IMR-90 (cell line): ENCODE measurements around the gene SSR4. TPM values are rescaled to one million over a fixed set of nuclear protein-coding genes. Genes with fewer than 3 reads are reported as not detected.

Experiments
- ATAC-seq: fragments of 200-7000 bp; cut with Tn5 transposase; 2 replicates; pipeline ENCODE4 v1.9.1; 2020; ENCODE audit warnings: low read depth, mild to moderate bottlenecking, moderate library complexity
- BruUV-seq: library from RNA; stranded (reverse); fragments of 400-500 nt; replicated peaks from 2 replicates; lab custom pipeline; 2021; lab: Mats Ljungman, UMichigan
- CTCF ChIA-PET: fragments of 300-600 bp; formaldehyde crosslinking; extraction: SDS; loops from one replicate; lab custom pipeline; 2021; ENCODE audit warnings: antibody characterized with exemption; lab: Yijun Ruan, JAX
- POLR2A ChIA-PET: fragments of 300-600 bp; sonication (Branson Sonifier 250); formaldehyde crosslinking; loops from one replicate; lab custom pipeline; 2022; ENCODE audit warnings: antibody characterized with exemption; ENCODE audit not compliant: unreplicated experiment; lab: Charles Lee
- DNase-seq: peaks from one replicate; pipeline ENCODE4 v3.0.0; 2013
- H2AFZ ChIP-seq: replicated peaks from 2 replicates; pipeline ENCODE3; 2013; ENCODE audit warnings: low read length, mild to moderate bottlenecking; ENCODE audit not compliant: poor library complexity
- H2AK5ac ChIP-seq: 2 replicates; pipeline ENCODE4 v1.6.1; 2013; ENCODE audit warnings: low read depth, low read length, inconsistent platforms
- H2AK9ac ChIP-seq: replicated peaks from 2 replicates; pipeline ENCODE3; 2013; ENCODE audit warnings: mild to moderate bottlenecking, low read depth, low read length, moderate library complexity; ENCODE audit not compliant: poor library complexity
- H2BK120ac ChIP-seq: 2 replicates; pipeline ENCODE4 v1.6.1; 2013; ENCODE audit warnings: low read depth, low read length, inconsistent platforms
- H2BK15ac ChIP-seq: 3 replicates; pipeline ENCODE4 v1.6.1; 2013; ENCODE audit warnings: low read depth, low read length, inconsistent platforms
- H2BK20ac ChIP-seq: 2 replicates; pipeline ENCODE4 v1.6.1; 2013; ENCODE audit warnings: low read depth, mild to moderate bottlenecking, inconsistent platforms, low read length, moderate library complexity
- H2BK5ac ChIP-seq: 2 replicates; pipeline ENCODE4 v1.6.1; 2013; ENCODE audit warnings: mild to moderate bottlenecking, low read depth, low read length, inconsistent platforms; ENCODE audit not compliant: poor library complexity, severe bottlenecking
- H3K14ac ChIP-seq: replicated peaks from 2 replicates; pipeline ENCODE4 v1.6.1; 2013; ENCODE audit warnings: low read depth, low read length, inconsistent platforms
- H3K18ac ChIP-seq: 2 replicates; pipeline ENCODE4 v1.6.1; 2013; ENCODE audit warnings: low read depth, low read length, control low read depth
- H3K23ac ChIP-seq: 2 replicates; pipeline ENCODE4 v1.6.1; 2013; ENCODE audit warnings: low read depth, low read length, inconsistent platforms
- H3K27ac ChIP-seq: 2 replicates; pipeline ENCODE4 v1.5.1; 2013; ENCODE audit warnings: mild to moderate bottlenecking, control low read depth, low read length; ENCODE audit not compliant: insufficient read depth
- H3K27me3 ChIP-seq: 2 replicates; pipeline ENCODE4 v1.6.1; 2013; ENCODE audit warnings: low read length; ENCODE audit not compliant: control insufficient read depth, insufficient read depth
- H3K36me3 ChIP-seq: 2 replicates; pipeline ENCODE4 v1.6.1; 2013; ENCODE audit warnings: low read length, mixed read lengths; ENCODE audit not compliant: control insufficient read depth, insufficient read depth
- H3K4ac ChIP-seq: 2 replicates; pipeline ENCODE4 v1.6.1; 2013; ENCODE audit warnings: low read depth, low read length, inconsistent platforms
- H3K4me1 ChIP-seq: 2 replicates; pipeline ENCODE4 v1.6.1; 2013; ENCODE audit warnings: low read length, mixed read lengths; ENCODE audit not compliant: control insufficient read depth, insufficient read depth
- H3K4me2 ChIP-seq: 2 replicates; pipeline ENCODE4 v1.6.1; 2013; ENCODE audit warnings: low read depth, mild to moderate bottlenecking, control low read depth, low read length, moderate library complexity
- H3K4me3 ChIP-seq: 2 replicates; pipeline ENCODE4 v1.5.1; 2013; ENCODE audit warnings: low read depth, mild to moderate bottlenecking, control low read depth, low read length, moderate library complexity; ENCODE audit not compliant: insufficient read depth
- H3K56ac ChIP-seq: 2 replicates; pipeline ENCODE4 v1.6.1; 2013; ENCODE audit warnings: low read length, inconsistent platforms; ENCODE audit not compliant: insufficient read depth; ENCODE audit errors: extremely low read depth
- H3K79me1 ChIP-seq, 2 experiments: 2 replicates each; pipeline ENCODE4 v1.6.1; 2013; ENCODE audit warnings: low read length in 2 of 2, inconsistent platforms in 1 of 2, low read depth in 1 of 2
- H3K9ac ChIP-seq: 2 replicates; pipeline ENCODE4 v1.6.1; 2013; ENCODE audit warnings: low read depth, low read length, control low read depth
- H3K9me1 ChIP-seq: 2 replicates; pipeline ENCODE4 v1.6.1; 2013; ENCODE audit warnings: low read length, inconsistent platforms; ENCODE audit not compliant: insufficient read depth
- H3K9me3 ChIP-seq: 2 replicates; pipeline ENCODE4 v1.6.1; 2013; ENCODE audit warnings: low read length; ENCODE audit not compliant: control insufficient read depth, insufficient read depth
- H4K20me1 ChIP-seq: 2 replicates; pipeline ENCODE4 v1.6.1; 2013; ENCODE audit warnings: low read length, inconsistent platforms; ENCODE audit not compliant: insufficient read depth
- H4K5ac ChIP-seq: 2 replicates; pipeline ENCODE4 v1.6.1; 2013; ENCODE audit warnings: mild to moderate bottlenecking, low read depth, low read length, control low read depth
- H4K8ac ChIP-seq, 2 experiments: 2 replicates each; pipeline ENCODE4 v1.6.1; 2013; ENCODE audit warnings: low read depth in 2 of 2, low read length in 2 of 2, control low read depth in 1 of 2, inconsistent platforms in 1 of 2
- H4K91ac ChIP-seq: 2 replicates; pipeline ENCODE4 v1.6.1; 2013; ENCODE audit warnings: low read depth, low read length, inconsistent platforms; ENCODE audit not compliant: insufficient read depth
- BHLHE40 ChIP-seq: fragments of 150-350 bp; IDR thresholded peaks from 2 replicates; pipeline ENCODE4 v1.6.1; 2016; ENCODE audit warnings: mild to moderate bottlenecking, low read depth, low read length
- CEBPB ChIP-seq: IDR thresholded peaks from 2 replicates; pipeline ENCODE4 v1.6.1; 2012; ENCODE audit warnings: low read depth, low read length, improper control_type of control experiment
- CHD1 ChIP-seq: IDR thresholded peaks from 2 replicates; pipeline ENCODE4 v1.6.1; 2012; ENCODE audit warnings: low read depth, low read length, improper control_type of control experiment
- CTCF ChIP-seq: conservative IDR thresholded peaks from 2 replicates; pipeline ENCODE4 v1.5.1; 2012; ENCODE audit warnings: mild to moderate bottlenecking, low read depth, low read length, improper control_type of control experiment
- ELK1 ChIP-seq: fragments of 150-350 bp; IDR thresholded peaks from 2 replicates; pipeline ENCODE4 v1.6.1; 2016; ENCODE audit warnings: low read depth, mild to moderate bottlenecking, low read length, moderate library complexity, borderline replicate concordance
- FOS ChIP-seq: fragments of 150-350 bp; IDR thresholded peaks from 2 replicates; pipeline ENCODE4 v1.6.1; 2016; ENCODE audit warnings: low read depth, low read length
- MAFK ChIP-seq: IDR thresholded peaks from 2 replicates; pipeline ENCODE4 v1.6.1; 2012; ENCODE audit warnings: low read depth, low read length, improper control_type of control experiment
- MAZ ChIP-seq: IDR thresholded peaks from 2 replicates; pipeline ENCODE4 v1.6.1; 2012; ENCODE audit warnings: low read depth, mild to moderate bottlenecking, low read length, improper control_type of control experiment, moderate library complexity, borderline replicate concordance
- MXI1 ChIP-seq: IDR thresholded peaks from 2 replicates; pipeline ENCODE4 v1.6.1; 2012; ENCODE audit warnings: low read depth, mild to moderate bottlenecking, low read length, moderate library complexity, borderline replicate concordance
- NFE2L2 ChIP-seq: fragments of 150-350 bp; IDR thresholded peaks from 2 replicates; pipeline ENCODE4 v1.6.1; 2016; ENCODE audit warnings: low read depth, mild to moderate bottlenecking, low read length
- POLR2A ChIP-seq: IDR thresholded peaks from 2 replicates; pipeline ENCODE4 v1.6.1; 2012; ENCODE audit warnings: mild to moderate bottlenecking, low read depth, low read length
- RAD21 ChIP-seq: IDR thresholded peaks from 2 replicates; pipeline ENCODE4 v1.6.1; 2012; ENCODE audit warnings: low read length, improper control_type of control experiment
- RCOR1 ChIP-seq: IDR thresholded peaks from 2 replicates; pipeline ENCODE4 v1.6.1; 2012; ENCODE audit warnings: mild to moderate bottlenecking, low read length, improper control_type of control experiment; ENCODE audit not compliant: insufficient replicate concordance
- RFX5 ChIP-seq: IDR thresholded peaks from 2 replicates; pipeline ENCODE4 v1.8.0; 2012; ENCODE audit warnings: low read depth, mild to moderate bottlenecking, low read length, moderate library complexity
- SMC3 ChIP-seq: fragments of 150-350 bp; IDR thresholded peaks from 2 replicates; pipeline ENCODE4 v1.6.1; 2016; ENCODE audit warnings: low read depth, mild to moderate bottlenecking, antibody characterized with exemption, low read length, moderate library complexity
- USF2 ChIP-seq: fragments of 150-350 bp; IDR thresholded peaks from 2 replicates; pipeline ENCODE4 v1.6.1; 2017; ENCODE audit warnings: mild to moderate bottlenecking, antibody characterized with exemption, low read length, low read depth
- WGBS, 2 experiments: methylation state at CpG; one replicate each; pipeline versions ENCODE4 v1.1.5 to v1.1.7; 2013; ENCODE audit warnings: missing lambda C conversion rate in 2 of 2; ENCODE audit not compliant: insufficient read length in 1 of 2; ENCODE audit errors: extremely low coverage in 2 of 2; 5-methylcytosine and 5-hydroxymethylcytosine counted together
- dilution Hi-C: fragments of 300-500 bp; cut with HindIII; formaldehyde crosslinking; loops from one replicate; pipeline ENCODE4 v1.14.3; 2018; ENCODE audit warnings: low sequenced_read_pairs; ENCODE audit not compliant: unreplicated experiment
- in situ Hi-C: fragments of 300-500 bp; cut with MboI; formaldehyde crosslinking; loops from 3 replicates; pipeline ENCODE4 v1.14.3; 2019; ENCODE audit warnings: low sequenced_read_pairs, inconsistent platforms, mixed read lengths
- intact Hi-C: fragments of 100-400 bp; cut with micrococcal nuclease; formaldehyde crosslinking; loops from 2 replicates; pipeline ENCODE4 v1.10.0; 2022
- polyA plus RNA-seq, 3 experiments: library from polyadenylated mRNA; depleted of rRNA; stranded (reverse); fragments of >200 nt; gene quantifications; 2 replicates each; pipeline ENCODE4 v1.2.3, GENCODE V29; 2012; ENCODE audit warnings: low replicate concordance in 1 of 3
- total RNA-seq: library from RNA; depleted of rRNA; stranded (reverse); fragments of >200 nt; gene quantifications from 2 replicates; pipeline ENCODE4 v1.2.3, GENCODE V29; 2012

SSR4 gene
- total and polyA plus RNA-seq, 2 of the 4 experiments (the other 2 are of a cell fraction) = 141 to 480 TPM

GRCh38 chrX:153776120-153776599, 18.3 kb upstream of the SSR4 start:
- TF ChIP-seq CEBPB = no peak
- no peak for TF ChIP-seq CHD1
- TF ChIP-seq FOS = no peak
- no peak for TF ChIP-seq POLR2A
- no peak for TF ChIP-seq BHLHE40
- no peak for TF ChIP-seq MAFK
- no peak for TF ChIP-seq RCOR1
- TF ChIP-seq MAZ = no peak
- TF ChIP-seq ELK1 = no peak
- no peak for TF ChIP-seq NFE2L2
- TF ChIP-seq MXI1 = no peak
- TF ChIP-seq CTCF = no peak
- TF ChIP-seq RAD21 = no peak
- no peak for TF ChIP-seq USF2
- no peak for TF ChIP-seq RFX5
- no peak for TF ChIP-seq SMC3
- peaks cover 4% of the 10 kb centered on the region; the same call in 1 of the 2 replicates for H3K36me3 ChIP-seq
- no peaks in the 10 kb centered on the region for H3K4me1 ChIP-seq
- CTCF ChIA-PET = no interaction called here
- H3K9me3 ChIP-seq = no peaks in the 10 kb centered on the region; the same call in 1 of the 2 replicates
- no peak overlapping the region for H2AFZ ChIP-seq
- H2BK5ac ChIP-seq = no peak overlapping the region
- no peak overlapping the region for H3K18ac ChIP-seq
- DNase-seq (no peak), ATAC-seq (no peak)
- no peak overlapping the region for H4K5ac ChIP-seq
- no peak overlapping the region for H2BK20ac ChIP-seq
- no peak overlapping the region for H4K91ac ChIP-seq
- H3K14ac ChIP-seq = no peak overlapping the region
- in situ Hi-C loops = no loop called here
- H2AK5ac ChIP-seq = no peak overlapping the region
- no peak overlapping the region for H3K4me3 ChIP-seq
- no peaks in the 10 kb centered on the region for H3K27me3 ChIP-seq
- no peaks in the 10 kb centered on the region for H3K79me1 ChIP-seq
- H2BK120ac ChIP-seq = no peak overlapping the region
- POLR2A ChIA-PET = no interaction called here
- no peak overlapping the region for H3K23ac ChIP-seq
- H3K4me2 ChIP-seq = no peak overlapping the region
- no peak overlapping the region for H3K27ac ChIP-seq
- no CpG with 5 or more reads among the region's 20 CpGs for WGBS, 2 experiments
- dilution Hi-C loops = no loop called here
- intact Hi-C loops = no loop called here
- H3K9ac ChIP-seq = no peak overlapping the region
- no peak overlapping the region for H3K56ac ChIP-seq
- no peaks in the 10 kb centered on the region for H3K9me1 ChIP-seq
- no peak overlapping the region for H2BK15ac ChIP-seq
- H2AK9ac ChIP-seq = no peak overlapping the region
- no TSS peak for BruUV-seq
- no peak overlapping the region for H3K4ac ChIP-seq
- no peak overlapping the region for H4K8ac ChIP-seq
- H4K20me1 ChIP-seq = no peaks in the 10 kb centered on the region
